ENCODE measurements around the gene CCNE1. TPM values are rescaled to one million over a fixed set of nuclear protein-coding genes. Genes with fewer than 3 reads are reported as not detected.

The CCNE1 gene
- total and polyA plus RNA-seq, 2 donors, result 3.4 to 8.2 TPM

GRCh38 chr19:29771708-29772414 lies 39.9 kb upstream of the CCNE1 start:
- H3K36me3 ChIP-seq (ENCODE audit: control insufficient read depth in 2 of 2, insufficient read depth in 2 of 2, low read length in 1 of 2), result no peaks in the 10 kb centered on the region
- H3K9me3 ChIP-seq (ENCODE audit: control insufficient read depth in 2 of 2, insufficient read depth in 1 of 2, low read length in 1 of 2), result no peaks in the 10 kb centered on the region
- H3K4me3 ChIP-seq (ENCODE audit: low read length in 2 of 2), result no peak overlapping the region
- no peak overlapping the region for H3K27ac ChIP-seq (ENCODE audit: low read depth in 1 of 2, low read length in 1 of 2)
- DNase-seq (ENCODE audit: low read depth in 6 of 9, low spot score in 9 of 9), result peak in 2 of 9 donors; percentile 12 to 19
- H3K4me1 ChIP-seq (ENCODE audit: control insufficient read depth in 2 of 2, insufficient read depth in 2 of 2, low read length in 2 of 2), result no peaks in the 10 kb centered on the region
- no peaks in the 10 kb centered on the region for H3K27me3 ChIP-seq (ENCODE audit: control insufficient read depth in 2 of 2, insufficient read depth in 1 of 2, low read length in 1 of 2)
- 45% methylated on average over 14 of the region's 14 CpGs for WGBS

- 93% methylated on average over 6 of the region's 6 CpGs for WGBS
- DNase-seq (ENCODE audit: low read depth in 6 of 9, low spot score in 9 of 9), result no peak
- no peaks in the 10 kb centered on the region for H3K4me1 ChIP-seq (ENCODE audit: control insufficient read depth in 2 of 2, insufficient read depth in 2 of 2, low read length in 2 of 2)
- no peaks in the 10 kb centered on the region for H3K27me3 ChIP-seq (ENCODE audit: control insufficient read depth in 2 of 2, insufficient read depth in 1 of 2, low read length in 1 of 2)
- H3K4me3 ChIP-seq (ENCODE audit: low read length in 2 of 2), result no peak overlapping the region
- H3K9me3 ChIP-seq (ENCODE audit: control insufficient read depth in 2 of 2, insufficient read depth in 1 of 2, low read length in 1 of 2), result no peaks in the 10 kb centered on the region
- no peaks in the 10 kb centered on the region for H3K36me3 ChIP-seq (ENCODE audit: control insufficient read depth in 2 of 2, insufficient read depth in 2 of 2, low read length in 1 of 2)
- H3K27ac ChIP-seq (ENCODE audit: low read depth in 1 of 2, low read length in 1 of 2), result no peak overlapping the region
These were observed 39.1 kb upstream of the CCNE1 start for GRCh38 chr19:29772696-29773095.

GRCh38 chr19:29773141-29773540 lies 38.6 kb upstream of the CCNE1 start:
- Histone ChIP-seq H3K4me1 (ENCODE audit: control insufficient read depth in 2 of 2, insufficient read depth in 2 of 2, low read length in 2 of 2) (no peaks in the 10 kb centered on the region), H3K27me3 (ENCODE audit: control insufficient read depth in 2 of 2, insufficient read depth in 1 of 2, low read length in 1 of 2) (no peaks in the 10 kb centered on the region), H3K4me3 (ENCODE audit: low read length in 2 of 2) (no peak overlapping the region), H3K9me3 (ENCODE audit: control insufficient read depth in 2 of 2, insufficient read depth in 1 of 2, low read length in 1 of 2) (no peaks in the 10 kb centered on the region), H3K36me3 (ENCODE audit: control insufficient read depth in 2 of 2, insufficient read depth in 2 of 2, low read length in 1 of 2) (no peaks in the 10 kb centered on the region), H3K27ac (ENCODE audit: low read depth in 1 of 2, low read length in 1 of 2) (no peak overlapping the region)
- DNase-seq (ENCODE audit: low read depth in 6 of 9, low spot score in 9 of 9), result no peak
- 96% methylated on average over 8 of the region's 8 CpGs for WGBS

DNA sequence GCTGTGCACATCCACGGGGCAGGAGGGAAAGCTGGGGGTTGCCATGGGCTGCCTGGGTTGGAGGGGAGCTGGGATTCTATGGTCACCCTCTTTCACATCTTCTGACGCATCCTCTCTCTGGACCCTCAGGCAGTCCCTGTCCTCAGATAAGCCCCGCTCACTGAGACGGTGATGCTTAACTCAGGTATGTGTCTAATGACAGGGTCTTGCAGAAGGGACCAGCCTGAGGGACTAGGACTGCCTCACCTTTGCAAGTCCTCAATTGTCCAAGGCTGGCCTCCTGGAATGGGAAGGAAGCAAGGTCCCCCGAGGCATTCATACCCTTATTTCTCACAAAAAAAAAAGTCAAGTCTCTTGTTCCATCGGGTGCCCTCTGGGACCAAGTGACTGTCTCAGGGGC lies 37.7 kb upstream of the CCNE1 start:
- Histone ChIP-seq H3K4me3 (ENCODE audit: low read length in 2 of 2) (no peak overlapping the region), H3K9me3 (ENCODE audit: control insufficient read depth in 2 of 2, insufficient read depth in 1 of 2, low read length in 1 of 2) (no peaks in the 10 kb centered on the region), H3K27ac (ENCODE audit: low read depth in 1 of 2, low read length in 1 of 2) (no peak overlapping the region), H3K27me3 (ENCODE audit: control insufficient read depth in 2 of 2, insufficient read depth in 1 of 2, low read length in 1 of 2) (no peaks in the 10 kb centered on the region), H3K36me3 (ENCODE audit: control insufficient read depth in 2 of 2, insufficient read depth in 2 of 2, low read length in 1 of 2) (no peaks in the 10 kb centered on the region), H3K4me1 (ENCODE audit: control insufficient read depth in 2 of 2, insufficient read depth in 2 of 2, low read length in 2 of 2) (no peaks in the 10 kb centered on the region)
- no peak for DNase-seq (ENCODE audit: low read depth in 6 of 9, low spot score in 9 of 9)
- WGBS, result 97% methylated on average over 6 of the region's 6 CpGs

DNA sequence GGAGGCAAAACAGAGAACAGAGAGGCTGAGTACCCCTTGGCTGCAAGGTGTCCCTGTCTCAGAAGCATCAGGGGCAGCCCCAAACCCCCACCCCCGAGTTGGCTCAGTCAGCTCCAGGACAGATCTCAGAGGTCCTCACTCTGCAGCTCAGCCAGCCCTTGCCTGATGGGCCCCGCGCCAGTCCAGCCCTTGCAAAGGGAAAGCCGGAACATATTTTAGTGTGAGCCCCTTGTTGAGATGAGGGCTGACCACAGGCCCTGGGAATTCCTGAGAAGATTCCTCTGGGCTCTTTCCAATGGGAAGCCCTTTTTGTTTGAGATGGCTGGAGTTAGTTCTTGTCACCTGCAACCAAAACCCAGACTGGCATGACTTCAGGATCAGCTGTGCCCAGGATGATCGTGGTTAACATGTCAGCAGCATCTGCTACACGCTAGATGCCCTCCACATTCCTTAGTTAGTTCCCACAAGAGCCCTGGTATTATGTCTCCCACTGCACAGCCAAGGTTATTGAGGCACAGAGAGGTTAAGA lies 33.9 kb upstream of the CCNE1 start:
- no peak overlapping the region for H3K27ac ChIP-seq (ENCODE audit: low read depth in 1 of 2, low read length in 1 of 2)
- peaks cover 0 to 1% of the 10 kb centered on the region in 2 donors for H3K9me3 ChIP-seq (ENCODE audit: control insufficient read depth in 2 of 2, insufficient read depth in 1 of 2, low read length in 1 of 2)
- H3K4me3 ChIP-seq (ENCODE audit: low read length in 2 of 2), result no peak overlapping the region
- 88% methylated on average over 6 of the region's 6 CpGs for WGBS
- no peak for DNase-seq (ENCODE audit: low read depth in 6 of 9, low spot score in 9 of 9)
- H3K27me3 ChIP-seq (ENCODE audit: control insufficient read depth in 2 of 2, insufficient read depth in 1 of 2, low read length in 1 of 2), result no peaks in the 10 kb centered on the region
- H3K4me1 ChIP-seq (ENCODE audit: control insufficient read depth in 2 of 2, insufficient read depth in 2 of 2, low read length in 2 of 2), result no peaks in the 10 kb centered on the region
- no peaks in the 10 kb centered on the region for H3K36me3 ChIP-seq (ENCODE audit: control insufficient read depth in 2 of 2, insufficient read depth in 2 of 2, low read length in 1 of 2)

- WGBS, result 57% methylated on average over 9 of the region's 9 CpGs
- H3K36me3 ChIP-seq (ENCODE audit: control insufficient read depth in 2 of 2, insufficient read depth in 2 of 2, low read length in 1 of 2), result no peaks in the 10 kb centered on the region
- peaks cover 0 to 1% of the 10 kb centered on the region in 2 donors for H3K9me3 ChIP-seq (ENCODE audit: control insufficient read depth in 2 of 2, insufficient read depth in 1 of 2, low read length in 1 of 2)
These were observed 31.9 kb upstream of the CCNE1 start for GRCh38 chr19:29779921-29780320.

GRCh38 chr19:29781386-29782259 lies 30.2 kb upstream of the CCNE1 start:
- Histone ChIP-seq H3K27me3 (ENCODE audit: control insufficient read depth in 2 of 2, insufficient read depth in 1 of 2, low read length in 1 of 2) (no peaks in the 10 kb centered on the region), H3K9me3 (ENCODE audit: control insufficient read depth in 2 of 2, insufficient read depth in 1 of 2, low read length in 1 of 2) (peaks cover 0 to 1% of the 10 kb centered on the region in 2 donors), H3K4me1 (ENCODE audit: control insufficient read depth in 2 of 2, insufficient read depth in 2 of 2, low read length in 2 of 2) (no peaks in the 10 kb centered on the region), H3K36me3 (ENCODE audit: control insufficient read depth in 2 of 2, insufficient read depth in 2 of 2, low read length in 1 of 2) (no peaks in the 10 kb centered on the region), H3K27ac (ENCODE audit: low read depth in 1 of 2, low read length in 1 of 2) (no peak overlapping the region), H3K4me3 (ENCODE audit: low read length in 2 of 2) (no peak overlapping the region)
- no peak for DNase-seq (ENCODE audit: low read depth in 6 of 9, low spot score in 9 of 9)
- 93% methylated on average over 33 of the region's 33 CpGs for WGBS

More at GRCh38 chr19:29779921-29780320, 31.9 kb upstream of the CCNE1 start:
- Histone ChIP-seq H3K27me3 (ENCODE audit: control insufficient read depth in 2 of 2, insufficient read depth in 1 of 2, low read length in 1 of 2) (no peaks in the 10 kb centered on the region), H3K4me3 (ENCODE audit: low read length in 2 of 2) (no peak overlapping the region), H3K27ac (ENCODE audit: low read depth in 1 of 2, low read length in 1 of 2) (no peak overlapping the region), H3K4me1 (ENCODE audit: control insufficient read depth in 2 of 2, insufficient read depth in 2 of 2, low read length in 2 of 2) (no peaks in the 10 kb centered on the region)
- DNase-seq (ENCODE audit: low read depth in 6 of 9, low spot score in 9 of 9), result no peak

- H3K4me1 ChIP-seq (ENCODE audit: control insufficient read depth in 2 of 2, insufficient read depth in 2 of 2, low read length in 2 of 2), result no peaks in the 10 kb centered on the region
- WGBS, result 95% methylated on average over 13 of the region's 13 CpGs
- no peaks in the 10 kb centered on the region for H3K27me3 ChIP-seq (ENCODE audit: control insufficient read depth in 2 of 2, insufficient read depth in 1 of 2, low read length in 1 of 2)
- H3K9me3 ChIP-seq (ENCODE audit: control insufficient read depth in 2 of 2, insufficient read depth in 1 of 2, low read length in 1 of 2), result peaks cover 0 to 1% of the 10 kb centered on the region in 2 donors
- H3K36me3 ChIP-seq (ENCODE audit: control insufficient read depth in 2 of 2, insufficient read depth in 2 of 2, low read length in 1 of 2), result no peaks in the 10 kb centered on the region
- H3K4me3 ChIP-seq (ENCODE audit: low read length in 2 of 2), result no peak overlapping the region
- no peak overlapping the region for H3K27ac ChIP-seq (ENCODE audit: low read depth in 1 of 2, low read length in 1 of 2)
- no peak for DNase-seq (ENCODE audit: low read depth in 6 of 9, low spot score in 9 of 9)
These were observed 29.6 kb upstream of the CCNE1 start for GRCh38 chr19:29782260-29782580.

DNA sequence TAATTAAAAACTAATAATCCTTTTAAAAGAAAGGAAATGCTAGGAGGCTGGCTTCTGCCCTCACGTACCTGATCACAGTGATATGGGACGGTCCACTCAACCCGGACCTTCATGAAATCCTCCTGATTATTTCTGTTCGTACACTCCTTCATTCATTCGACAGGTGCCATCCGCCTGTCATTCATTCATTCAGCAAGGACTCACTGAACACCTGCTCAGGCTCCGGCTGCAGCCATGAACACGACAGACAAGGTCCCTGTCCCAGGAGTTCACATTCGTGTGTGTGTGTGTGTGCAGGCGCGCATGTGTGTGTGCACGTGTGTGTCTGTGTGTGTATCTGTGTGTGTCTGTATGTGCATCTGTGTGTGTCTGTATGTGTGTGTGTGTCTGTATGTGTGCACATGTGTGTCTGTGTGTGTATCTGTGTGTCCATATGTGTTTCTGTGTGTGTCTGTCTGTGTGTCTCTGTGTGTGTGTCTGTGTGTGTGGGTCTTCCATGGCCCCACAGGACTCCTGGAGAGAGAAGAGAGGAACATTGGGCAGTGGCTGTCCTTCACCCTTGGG lies 28.1 kb upstream of the CCNE1 start:
- 96% methylated on average over 12 of the region's 12 CpGs for WGBS
- Histone ChIP-seq H3K4me3 (ENCODE audit: low read length in 2 of 2) (no peak overlapping the region), H3K9me3 (ENCODE audit: control insufficient read depth in 2 of 2, insufficient read depth in 1 of 2, low read length in 1 of 2) (peaks cover 0 to 1% of the 10 kb centered on the region in 2 donors), H3K4me1 (ENCODE audit: control insufficient read depth in 2 of 2, insufficient read depth in 2 of 2, low read length in 2 of 2) (no peaks in the 10 kb centered on the region), H3K27me3 (ENCODE audit: control insufficient read depth in 2 of 2, insufficient read depth in 1 of 2, low read length in 1 of 2) (no peaks in the 10 kb centered on the region), H3K36me3 (ENCODE audit: control insufficient read depth in 2 of 2, insufficient read depth in 2 of 2, low read length in 1 of 2) (no peaks in the 10 kb centered on the region), H3K27ac (ENCODE audit: low read depth in 1 of 2, low read length in 1 of 2) (no peak overlapping the region)
- DNase-seq (ENCODE audit: low read depth in 6 of 9, low spot score in 9 of 9), result no peak
